ENCODE results near the gene BRI3. TPM values are rescaled to one million over a fixed set of nuclear protein-coding genes. Genes with fewer than 3 reads are reported as not detected.
A peak's percentile ranks its signal among the peaks of the same experiment; 100 is the strongest.

The BRI3 gene
- total RNA-seq, 2 experiments from 2014 or later = 42.0 to 48.3 TPM

- Mint-ChIP-seq H3K9me3 (peaks cover 1% of the 10 kb centered on the region), H3K4me1 (peaks cover 36% of the 10 kb centered on the region), H3K27me3 (no peaks in the 10 kb centered on the region), H3K27ac (no peak overlapping the region), H3K4me3 (no peak overlapping the region), H3K36me3 (ENCODE audit: low read depth) (peaks cover 58% of the 10 kb centered on the region)
- ChIA-PET POLR2A (no interaction called here), CTCF (interaction anchor here (0.7 to 1.3 kb wide), 2 partner anchors 9 to 1119 kb away, joined by 3 to 4 read pairs; no protein-coding TSS in a partner anchor)
- DNase-seq = no peak
Measured at GRCh38 chr7:98257701-98258100, 23.8 kb upstream of the BRI3 start.

DNA sequence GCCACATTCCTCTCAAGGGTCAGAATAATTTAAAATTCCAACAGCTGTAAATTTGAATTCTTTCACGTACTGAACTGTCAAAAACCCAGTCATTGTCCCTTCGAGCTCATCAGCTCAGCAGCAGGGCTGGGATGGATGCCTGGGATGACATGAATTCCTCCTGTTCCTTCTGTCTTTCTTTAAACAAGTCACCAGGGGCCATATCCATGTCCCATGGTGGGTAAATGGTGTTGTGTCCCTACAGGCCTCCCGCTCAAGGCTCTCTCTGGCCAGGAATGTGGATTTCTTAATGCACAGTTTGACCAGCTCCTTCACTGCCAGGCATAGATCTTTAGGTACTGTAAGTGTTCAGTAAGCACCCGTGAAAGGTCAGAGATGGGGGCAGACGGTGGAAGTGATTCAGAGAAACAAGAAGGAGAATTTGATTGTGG is 15.6 kb upstream of the BRI3 start:
- Mint-ChIP-seq H3K4me1 (peaks cover 7% of the 10 kb centered on the region), H3K36me3 (ENCODE audit: low read depth) (peaks cover 27% of the 10 kb centered on the region), H3K4me3 (no peak overlapping the region), H3K27me3 (no peaks in the 10 kb centered on the region), H3K27ac (no peak overlapping the region), H3K9me3 (no peaks in the 10 kb centered on the region)
- DNase-seq = no peak
- ChIA-PET POLR2A (no interaction called here), CTCF (interaction anchor here (0.6 to 1.1 kb wide), 2 partner anchors 11 to 899 kb away, joined by 3 to 4 read pairs; no protein-coding TSS in a partner anchor)

DNA sequence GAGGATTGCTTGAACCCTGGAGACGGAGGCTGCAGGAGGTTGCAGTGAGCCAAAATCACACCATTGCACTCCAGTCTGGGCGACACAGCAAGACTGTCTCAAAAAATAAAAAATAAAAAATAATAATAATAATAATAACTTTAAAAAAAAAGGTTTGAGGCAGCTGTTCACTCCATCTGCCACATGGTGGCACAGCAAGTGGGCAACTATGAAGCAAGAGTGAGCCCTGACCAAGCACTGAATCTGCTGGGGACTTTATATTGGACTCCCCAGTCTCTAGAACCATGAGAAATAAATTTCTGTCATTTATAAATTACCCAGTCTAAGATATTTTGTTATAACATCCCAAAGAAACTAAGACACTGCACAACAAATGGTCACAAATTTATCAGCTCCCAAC is 14.6 kb upstream of the BRI3 start:
- no peak overlapping the region for H3K27ac Mint-ChIP-seq
- DNase-seq = no peak
- H3K4me1 Mint-ChIP-seq = peaks cover 7% of the 10 kb centered on the region
- POLR2A ChIA-PET = no interaction called here
- no peak overlapping the region for H3K4me3 Mint-ChIP-seq
- H3K27me3 Mint-ChIP-seq = no peaks in the 10 kb centered on the region
- peaks cover 18% of the 10 kb centered on the region for H3K36me3 Mint-ChIP-seq (ENCODE audit: low read depth)
- CTCF ChIA-PET = interaction anchor here (0.5 to 0.8 kb wide), 2 partner anchors 16 to 148 kb away, joined by 3 read pairs; no protein-coding TSS in a partner anchor
- no peaks in the 10 kb centered on the region for H3K9me3 Mint-ChIP-seq

- Mint-ChIP-seq H3K36me3 (ENCODE audit: low read depth) (peaks cover 15% of the 10 kb centered on the region), H3K4me3 (no peak overlapping the region), H3K4me1 (peaks cover 7% of the 10 kb centered on the region), H3K27me3 (no peaks in the 10 kb centered on the region), H3K27ac (no peak overlapping the region), H3K9me3 (no peaks in the 10 kb centered on the region)
- ChIA-PET POLR2A (no interaction called here), CTCF (interaction anchor here (0.5 to 0.8 kb wide), 2 partner anchors 17 to 148 kb away, joined by 3 read pairs; no protein-coding TSS in a partner anchor)
- DNase-seq = no peak
Measured at GRCh38 chr7:98267303-98267702, 14.2 kb upstream of the BRI3 start.

GRCh38 chr7:98276241-98276761 is 5.2 kb upstream of the BRI3 start:
- no peaks in the 10 kb centered on the region for H3K9me3 Mint-ChIP-seq
- ChIA-PET CTCF (no interaction called here), POLR2A (no interaction called here)
- H3K27me3 Mint-ChIP-seq = no peaks in the 10 kb centered on the region
- H3K4me1 Mint-ChIP-seq = peaks cover 6% of the 10 kb centered on the region
- no peak overlapping the region for H3K4me3 Mint-ChIP-seq
- no peak overlapping the region for H3K27ac Mint-ChIP-seq
- peaks cover 1% of the 10 kb centered on the region for H3K36me3 Mint-ChIP-seq (ENCODE audit: low read depth)
- DNase-seq = no peak

DNA sequence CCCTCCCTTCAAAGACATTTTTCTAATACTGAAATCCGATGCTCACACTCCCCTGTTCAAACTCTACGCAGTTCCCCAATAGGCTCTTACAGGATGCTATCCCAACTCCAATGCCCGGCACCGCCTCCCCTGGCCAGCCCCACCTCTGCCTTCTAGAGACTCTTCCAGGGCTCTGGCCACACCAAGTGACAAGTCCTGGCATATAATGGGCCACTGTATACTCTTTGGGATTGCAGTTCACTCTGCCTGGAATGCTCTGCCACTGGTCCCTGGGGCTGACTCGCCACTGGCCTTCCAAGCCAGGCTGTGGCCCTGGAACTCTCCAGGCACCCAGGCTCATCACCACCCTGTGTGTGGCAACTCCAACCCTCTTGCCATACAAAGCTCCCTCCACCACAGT is 3.1 kb upstream of the BRI3 start:
- Mint-ChIP-seq H3K27ac (no peak overlapping the region), H3K36me3 (ENCODE audit: low read depth) (peaks cover 6% of the 10 kb centered on the region), H3K4me3 (no peak overlapping the region), H3K9me3 (no peaks in the 10 kb centered on the region), H3K4me1 (peaks cover 18% of the 10 kb centered on the region), H3K27me3 (no peaks in the 10 kb centered on the region)
- ChIA-PET POLR2A (interaction anchor here (0.7 kb wide), 1 partner anchor 120 kb away, joined by 3 read pairs; no protein-coding TSS in a partner anchor), CTCF (no interaction called here)
- no peak for DNase-seq

- peaks cover 23% of the 10 kb centered on the region for H3K4me1 Mint-ChIP-seq
- ChIA-PET POLR2A (interaction anchor here (0.7 kb wide), 1 partner anchor 120 kb away, joined by 3 read pairs; no protein-coding TSS in a partner anchor), CTCF (no interaction called here)
- no peaks in the 10 kb centered on the region for H3K27me3 Mint-ChIP-seq
- no peak for DNase-seq
- no peak overlapping the region for H3K4me3 Mint-ChIP-seq
- H3K27ac Mint-ChIP-seq = no peak overlapping the region
- H3K36me3 Mint-ChIP-seq (ENCODE audit: low read depth) = peaks cover 6% of the 10 kb centered on the region
- no peaks in the 10 kb centered on the region for H3K9me3 Mint-ChIP-seq
Measured at GRCh38 chr7:98278936-98279335, 2.5 kb upstream of the BRI3 start.

DNA sequence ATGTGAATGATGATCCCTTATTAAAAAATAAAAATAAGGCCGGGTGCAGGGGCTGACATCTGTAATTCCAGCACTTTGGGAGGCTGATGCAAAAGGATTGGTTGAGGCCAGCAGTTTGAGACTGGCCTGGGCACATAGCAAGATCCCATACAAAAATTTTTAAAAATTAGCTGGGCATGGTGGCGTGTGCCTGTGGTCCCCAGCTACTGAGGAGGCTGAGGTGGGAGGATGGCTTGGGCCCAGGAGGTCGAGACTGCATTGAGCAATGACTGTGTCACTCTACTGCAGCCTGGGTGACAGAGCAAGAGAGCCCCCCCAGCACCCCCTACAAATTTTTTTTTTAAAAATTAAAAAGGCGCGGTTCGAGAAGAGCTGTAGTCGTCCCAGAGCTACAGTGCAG is 1.2 kb upstream of the BRI3 start:
- ChIA-PET POLR2A (no interaction called here), CTCF (no interaction called here)
- Mint-ChIP-seq H3K27me3 (no peaks in the 10 kb centered on the region), H3K9me3 (no peaks in the 10 kb centered on the region), H3K36me3 (ENCODE audit: low read depth) (peaks cover 6% of the 10 kb centered on the region), H3K4me3 (peak overlapping the region; percentile 81), H3K4me1 (peaks cover 34% of the 10 kb centered on the region), H3K27ac (peak overlapping the region; percentile 90)
- no peak for DNase-seq

DNA sequence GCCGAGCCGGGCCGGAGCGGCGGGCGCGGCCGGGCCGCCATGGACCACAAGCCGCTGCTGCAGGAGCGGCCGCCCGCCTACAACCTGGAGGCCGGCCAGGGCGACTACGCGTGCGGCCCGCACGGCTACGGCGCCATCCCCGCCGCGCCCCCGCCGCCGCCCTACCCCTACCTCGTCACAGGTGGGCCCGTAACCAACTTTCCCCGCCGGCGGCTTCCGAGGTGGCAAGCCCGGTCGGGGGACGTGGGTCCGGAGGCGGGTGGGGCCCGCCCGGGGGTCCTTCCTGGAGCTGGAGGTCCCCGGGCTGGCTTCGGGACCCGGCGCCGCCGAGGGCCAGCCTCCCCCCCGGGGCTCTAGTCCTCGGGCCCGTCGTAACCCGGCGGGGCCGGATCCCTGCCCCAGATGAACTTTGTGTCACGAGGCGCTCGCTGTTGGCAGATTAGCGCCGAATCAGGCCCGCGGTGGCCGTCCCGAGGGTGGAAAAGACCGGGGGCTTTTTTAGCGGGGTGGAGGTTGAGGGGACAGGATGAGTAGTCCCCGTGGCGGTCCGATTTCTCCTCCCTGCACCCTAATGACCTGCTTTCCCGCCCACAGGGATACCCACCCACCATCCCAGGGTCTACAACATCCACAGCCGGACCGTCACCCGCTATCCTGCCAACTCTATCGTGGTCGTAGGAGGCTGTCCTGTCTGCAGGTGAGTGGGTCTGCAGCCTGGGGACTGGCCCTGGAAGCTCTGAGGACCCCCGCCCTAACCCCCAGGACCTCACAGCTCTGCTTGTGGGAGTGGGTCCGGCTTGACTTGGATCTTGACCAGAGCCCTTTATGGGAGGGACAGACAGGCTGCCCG is 496 bp downstream of the BRI3 start:
- CTCF ChIA-PET = no interaction called here
- no peaks in the 10 kb centered on the region for H3K9me3 Mint-ChIP-seq

DNA sequence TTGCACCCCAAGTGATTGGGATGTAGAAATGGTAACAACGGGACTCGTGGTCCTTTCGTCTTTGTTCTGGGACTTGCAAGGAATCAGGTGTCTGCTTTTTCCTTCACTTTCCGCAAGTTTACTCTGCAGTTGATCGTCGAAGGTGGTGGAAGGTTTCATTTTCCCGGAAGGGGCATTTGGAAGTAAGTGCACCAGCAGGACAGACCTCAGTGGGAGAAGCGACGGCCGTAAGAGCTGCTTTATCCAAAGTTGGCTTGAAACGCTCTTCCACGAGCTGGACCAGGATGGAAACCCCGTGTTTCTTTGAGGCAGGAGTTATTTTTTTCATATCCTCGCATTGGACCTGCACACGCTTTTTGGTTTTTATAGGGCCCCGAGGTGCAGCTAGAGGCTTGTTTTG is 1.2 kb downstream of the BRI3 start:
- Mint-ChIP-seq H3K27me3 (no peaks in the 10 kb centered on the region), H3K4me1 (peaks cover 34% of the 10 kb centered on the region), H3K4me3 (peak overlapping the region; percentile 78), H3K36me3 (ENCODE audit: low read depth) (peaks cover 6% of the 10 kb centered on the region), H3K27ac (peak overlapping the region; percentile 85), H3K9me3 (no peaks in the 10 kb centered on the region)
- CTCF ChIA-PET = no interaction called here
- POLR2A ChIA-PET = no interaction called here
- DNase-seq = no peak

More for the DNA sequence above, 496 bp downstream of the BRI3 start:
- peaks cover 34% of the 10 kb centered on the region for H3K4me1 Mint-ChIP-seq
- peaks cover 6% of the 10 kb centered on the region for H3K36me3 Mint-ChIP-seq (ENCODE audit: low read depth)
- H3K27ac Mint-ChIP-seq = peak overlapping the region; percentile 85
- DNase-seq = peak; percentile 33
- POLR2A ChIA-PET = no interaction called here
- H3K4me3 Mint-ChIP-seq = peak overlapping the region; percentile 78
- H3K27me3 Mint-ChIP-seq = no peaks in the 10 kb centered on the region

DNA sequence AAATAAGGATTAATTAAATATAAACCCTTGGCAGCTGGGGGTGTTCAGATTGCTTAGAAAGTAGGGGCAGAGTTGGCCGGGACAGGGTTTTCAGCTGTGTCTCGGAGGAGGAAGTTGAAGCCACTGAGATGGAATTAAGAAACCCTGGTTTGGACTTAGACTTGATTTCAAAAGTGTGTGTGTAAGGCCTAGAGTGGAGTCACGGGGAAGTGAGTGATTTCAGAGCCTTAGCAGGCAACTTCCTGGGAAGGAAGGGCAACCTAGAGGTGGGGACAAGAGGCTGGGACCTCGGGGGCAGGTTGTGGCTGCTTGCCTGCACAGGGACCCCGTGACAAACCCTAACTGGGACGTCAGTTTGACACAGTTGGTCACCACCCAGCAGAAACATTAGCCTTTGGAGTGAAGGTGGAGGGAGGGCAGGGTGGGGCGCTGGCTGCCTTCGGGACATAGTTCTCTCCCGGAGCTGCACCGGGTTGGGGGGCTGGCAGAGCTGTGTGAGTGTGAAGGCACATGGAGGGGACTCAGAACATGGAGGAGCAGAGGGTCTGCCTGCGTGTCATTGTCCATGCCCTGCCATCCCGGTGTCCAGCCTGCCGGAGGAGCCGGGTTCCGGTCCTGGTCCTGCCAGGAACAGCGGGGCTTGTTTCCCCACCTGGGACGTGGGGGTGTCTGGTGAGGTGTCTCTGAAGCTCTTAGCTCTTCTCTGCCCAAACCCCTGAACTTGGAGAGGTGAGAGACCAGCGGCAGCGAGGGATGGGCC is 1.8 kb downstream of the BRI3 start:
- Mint-ChIP-seq H3K27ac (peak overlapping the region; percentile 68), H3K9me3 (no peaks in the 10 kb centered on the region), H3K4me1 (peaks cover 34% of the 10 kb centered on the region), H3K27me3 (no peaks in the 10 kb centered on the region), H3K36me3 (ENCODE audit: low read depth) (peaks cover 6% of the 10 kb centered on the region), H3K4me3 (peak overlapping the region; percentile 78)
- ChIA-PET POLR2A (no interaction called here), CTCF (no interaction called here)
- DNase-seq = no peak

GRCh38 chr7:98283887-98284222 is 2.4 kb downstream of the BRI3 start:
- ChIA-PET POLR2A (no interaction called here), CTCF (no interaction called here)
- Mint-ChIP-seq H3K27ac (no peak overlapping the region), H3K27me3 (no peaks in the 10 kb centered on the region), H3K36me3 (ENCODE audit: low read depth) (peaks cover 6% of the 10 kb centered on the region), H3K4me1 (peaks cover 36% of the 10 kb centered on the region), H3K4me3 (no peak overlapping the region), H3K9me3 (no peaks in the 10 kb centered on the region)
- DNase-seq = no peak

All from activated CD4-positive, alpha-beta T cell treated with anti-CD3 and anti-CD28 coated beads, Interleukin-2, amount 10 ng/mL, durations not matched to agents 7 days and 5 days (primary cell).